ENCODE measurements around the gene DISC1.
A peak's percentile ranks its signal among the peaks of the same experiment; 100 is the strongest.

DISC1 gene

GRCh38 chr1:231695439-231696255 is 69.1 kb downstream of the DISC1 start:
- H3K4me3 ChIP-seq (replicated peaks; ENCODE audit: low read depth, low read length): no peak overlapping the region
- TF ChIP-seq CTCF (IDR thresholded peaks at IDR 0.05; ENCODE audit: low read length, missing control alignments): no peak
- DNase-seq (ENCODE audit: low read depth): no peak

GRCh38 chr1:231699784-231700183 is 73.2 kb downstream of the DISC1 start:
- no peak for TF ChIP-seq CTCF (IDR thresholded peaks at IDR 0.05; ENCODE audit: low read length, missing control alignments)
- no peak for DNase-seq (ENCODE audit: low read depth)
- no peak overlapping the region for H3K4me3 ChIP-seq (replicated peaks; ENCODE audit: low read depth, low read length)

GRCh38 chr1:231701306-231701705 is 74.7 kb downstream of the DISC1 start:
- no peak for DNase-seq (ENCODE audit: low read depth)
- TF ChIP-seq CTCF (IDR thresholded peaks at IDR 0.05; ENCODE audit: low read length, missing control alignments): no peak

GRCh38 chr1:231702331-231702730 is 75.7 kb downstream of the DISC1 start:
- no peak overlapping the region for H3K4me3 ChIP-seq (replicated peaks; ENCODE audit: low read depth, low read length)
- peak; percentile 44 for DNase-seq (ENCODE audit: low read depth)
- TF ChIP-seq CTCF (IDR thresholded peaks at IDR 0.05; ENCODE audit: low read length, missing control alignments): no peak

More at GRCh38 chr1:231701306-231701705, 74.7 kb downstream of the DISC1 start:
- H3K4me3 ChIP-seq (replicated peaks; ENCODE audit: low read depth, low read length): no peak overlapping the region

- no peak overlapping the region for H3K4me3 ChIP-seq (replicated peaks; ENCODE audit: low read depth, low read length)
- no peak for TF ChIP-seq CTCF (IDR thresholded peaks at IDR 0.05; ENCODE audit: low read length, missing control alignments)
- DNase-seq (ENCODE audit: low read depth): peak; percentile 60
Observed at GRCh38 chr1:231702804-231703203, 76.2 kb downstream of the DISC1 start.

GRCh38 chr1:231705806-231706760 is 79.5 kb downstream of the DISC1 start:
- DNase-seq (ENCODE audit: low read depth): peak; percentile 33
- no peak for TF ChIP-seq CTCF (IDR thresholded peaks at IDR 0.05; ENCODE audit: low read length, missing control alignments)
- H3K4me3 ChIP-seq (replicated peaks; ENCODE audit: low read depth, low read length): no peak overlapping the region
